Natural killer cell treated with Interleukin-12 subunit alpha and Interleukin-12 subunit beta and Interleukin-15 and Interleukin-18, amount 100 ng/mL, for 72 hours (primary cell): ENCODE results near the gene PDGFRB. TPM values are rescaled to one million over a fixed set of nuclear protein-coding genes. Genes with fewer than 3 reads are reported as not detected.
A peak's percentile ranks its signal among the peaks of the same experiment; 100 is the strongest.

Experiments used
- ATAC-seq, 2 donors: fragments of 150-1000 bp; cut with Tn5 transposase in 1 of 2; sonication (Bioruptor Pico), chemical (Tn5 transposase) in 1 of 2; 2 replicates each; pipeline ENCODE4 v1.10.0; 2021
- DNase-seq: peaks from one replicate; pipeline ENCODE4 v3.0.0; 2022; ENCODE audit warnings: low spot score
- H3K27ac Mint-ChIP-seq, 2 donors: 1 replicate in 1 of 2; 2 replicates in 1 of 2; pipeline ENCODE4 v1.8.0; 2022; ENCODE audit warnings: mixed read lengths in 2 of 2, mild to moderate bottlenecking in 1 of 2, moderate library complexity in 1 of 2
- H3K27me3 Mint-ChIP-seq, 2 donors: 1 replicate in 1 of 2; 2 replicates in 1 of 2; pipeline ENCODE4 v1.8.0; 2022; ENCODE audit warnings: mixed read lengths in 2 of 2
- H3K36me3 Mint-ChIP-seq: one replicate; pipeline ENCODE4 v1.8.0; 2022; ENCODE audit warnings: mixed read lengths
- H3K4me1 Mint-ChIP-seq, 2 donors: 1 replicate in 1 of 2; 2 replicates in 1 of 2; pipeline ENCODE4 v1.8.0; 2022; ENCODE audit warnings: low read depth in 2 of 2, mixed read lengths in 2 of 2, mild to moderate bottlenecking in 1 of 2
- H3K4me3 Mint-ChIP-seq: one replicate; pipeline ENCODE4 v1.8.0; 2022; ENCODE audit warnings: mixed read lengths
- H3K9me3 Mint-ChIP-seq: 2 replicates; pipeline ENCODE4 v1.8.0; 2022; ENCODE audit warnings: mixed read lengths
- total RNA-seq, 2 donors: library from RNA; stranded (reverse); gene quantifications; one replicate each; pipeline ENCODE4 v1.2.3, GENCODE V29; 2022

PDGFRB gene
- total RNA-seq, 2 donors from 2014 or later: 4.4 to 9.0 TPM

GRCh38 chr5:150111122-150111521 is 44.5 kb downstream of the PDGFRB start:
- Mint-ChIP-seq H3K4me3 (no peak overlapping the region), H3K27me3 (peaks cover 7 to 14% of the 10 kb centered on the region in 2 donors), H3K36me3 (no peaks in the 10 kb centered on the region), H3K27ac (no peak overlapping the region), H3K4me1 (peaks cover 4 to 18% of the 10 kb centered on the region in 2 donors), H3K9me3 (no peaks in the 10 kb centered on the region)
- DNase-seq (no peak), ATAC-seq (no peak)

- ATAC-seq: no peak
- H3K4me3 Mint-ChIP-seq: no peak overlapping the region
- H3K27me3 Mint-ChIP-seq: peaks cover 7 to 14% of the 10 kb centered on the region in 2 donors
- H3K9me3 Mint-ChIP-seq: no peaks in the 10 kb centered on the region
- no peak overlapping the region for H3K27ac Mint-ChIP-seq
- no peaks in the 10 kb centered on the region for H3K36me3 Mint-ChIP-seq
- no peak for DNase-seq
- H3K4me1 Mint-ChIP-seq: peaks cover 4 to 18% of the 10 kb centered on the region in 2 donors
These were observed 45.7 kb downstream of the PDGFRB start for GRCh38 chr5:150109921-150110320.

- no peaks in the 10 kb centered on the region for H3K36me3 Mint-ChIP-seq
- H3K4me3 Mint-ChIP-seq: no peak overlapping the region
- ATAC-seq: no peak
- H3K9me3 Mint-ChIP-seq: no peaks in the 10 kb centered on the region
- no peak for DNase-seq
- H3K4me1 Mint-ChIP-seq: peaks cover 4 to 18% of the 10 kb centered on the region in 2 donors
- peaks cover 7 to 14% of the 10 kb centered on the region in 2 donors for H3K27me3 Mint-ChIP-seq
- no peak overlapping the region for H3K27ac Mint-ChIP-seq
These were observed 46.7 kb downstream of the PDGFRB start for GRCh38 chr5:150108711-150109514.

- Mint-ChIP-seq H3K36me3 (no peaks in the 10 kb centered on the region), H3K27ac (no peak overlapping the region), H3K9me3 (no peaks in the 10 kb centered on the region), H3K4me3 (no peak overlapping the region), H3K4me1 (peaks cover under 1 to 13% of the 10 kb centered on the region in 2 donors), H3K27me3 (peaks cover 7 to 14% of the 10 kb centered on the region in 2 donors)
- DNase-seq (no peak), ATAC-seq (no peak)
These were observed 47.7 kb downstream of the PDGFRB start for GRCh38 chr5:150107909-150108447.

GRCh38 chr5:150106674-150107426 is 48.8 kb downstream of the PDGFRB start:
- H3K27me3 Mint-ChIP-seq: peaks cover 7 to 11% of the 10 kb centered on the region in 2 donors
- no peak overlapping the region for H3K27ac Mint-ChIP-seq
- H3K36me3 Mint-ChIP-seq: no peaks in the 10 kb centered on the region
- H3K4me1 Mint-ChIP-seq: peaks cover 0 to 7% of the 10 kb centered on the region in 2 donors
- DNase-seq: no peak
- H3K9me3 Mint-ChIP-seq: no peaks in the 10 kb centered on the region
- no peak overlapping the region for H3K4me3 Mint-ChIP-seq
- no peak for ATAC-seq

- ATAC-seq (no peak), DNase-seq (no peak)
- peaks cover 0 to 6% of the 10 kb centered on the region in 2 donors for H3K4me1 Mint-ChIP-seq
- H3K27ac Mint-ChIP-seq: no peak overlapping the region
- peaks cover 9% of the 10 kb centered on the region in 2 donors for H3K27me3 Mint-ChIP-seq
- no peaks in the 10 kb centered on the region for H3K9me3 Mint-ChIP-seq
- H3K36me3 Mint-ChIP-seq: no peaks in the 10 kb centered on the region
- H3K4me3 Mint-ChIP-seq: no peak overlapping the region
These were observed 49.6 kb downstream of the PDGFRB start for GRCh38 chr5:150105928-150106615.

- no peaks in the 10 kb centered on the region for H3K36me3 Mint-ChIP-seq
- ATAC-seq (no peak), DNase-seq (no peak)
- no peak overlapping the region for H3K27ac Mint-ChIP-seq
- peaks cover 0 to 11% of the 10 kb centered on the region in 2 donors for H3K27me3 Mint-ChIP-seq
- H3K9me3 Mint-ChIP-seq: no peaks in the 10 kb centered on the region
- no peak overlapping the region for H3K4me3 Mint-ChIP-seq
- H3K4me1 Mint-ChIP-seq: peaks cover 0 to 6% of the 10 kb centered on the region in 2 donors
These were observed 51.1 kb downstream of the PDGFRB start for GRCh38 chr5:150104550-150104870.

GRCh38 chr5:150103678-150104549 is 51.7 kb downstream of the PDGFRB start:
- H3K4me1 Mint-ChIP-seq: peaks cover 0 to 6% of the 10 kb centered on the region in 2 donors
- H3K27me3 Mint-ChIP-seq: peaks cover 0 to 13% of the 10 kb centered on the region in 2 donors
- H3K36me3 Mint-ChIP-seq: no peaks in the 10 kb centered on the region
- ATAC-seq (no peak), DNase-seq (no peak)
- H3K9me3 Mint-ChIP-seq: no peaks in the 10 kb centered on the region
- no peak overlapping the region for H3K4me3 Mint-ChIP-seq
- no peak overlapping the region for H3K27ac Mint-ChIP-seq

- peaks cover 10 to 11% of the 10 kb centered on the region in 2 donors for H3K27me3 Mint-ChIP-seq
- ATAC-seq (no peak), DNase-seq (no peak)
- no peak overlapping the region for H3K4me3 Mint-ChIP-seq
- no peaks in the 10 kb centered on the region for H3K36me3 Mint-ChIP-seq
- no peak overlapping the region for H3K27ac Mint-ChIP-seq
- H3K9me3 Mint-ChIP-seq: no peaks in the 10 kb centered on the region
- H3K4me1 Mint-ChIP-seq: no peaks in the 10 kb centered on the region
These were observed 54.6 kb downstream of the PDGFRB start for GRCh38 chr5:150101023-150101422.

- Mint-ChIP-seq H3K27me3 (peaks cover 19 to 32% of the 10 kb centered on the region in 2 donors), H3K36me3 (no peaks in the 10 kb centered on the region), H3K4me3 (no peak overlapping the region), H3K4me1 (peaks cover 2 to 3% of the 10 kb centered on the region in 2 donors), H3K27ac (no peak overlapping the region), H3K9me3 (no peaks in the 10 kb centered on the region)
- no peak for ATAC-seq
- no peak for DNase-seq
These were observed 58.5 kb downstream of the PDGFRB start for GRCh38 chr5:150097152-150097551.

- H3K27ac Mint-ChIP-seq: no peak overlapping the region
- H3K4me3 Mint-ChIP-seq: no peak overlapping the region
- H3K4me1 Mint-ChIP-seq: peaks cover 4 to 9% of the 10 kb centered on the region in 2 donors
- no peaks in the 10 kb centered on the region for H3K36me3 Mint-ChIP-seq
- ATAC-seq (no peak), DNase-seq (no peak)
- H3K27me3 Mint-ChIP-seq: peaks cover 39 to 50% of the 10 kb centered on the region in 2 donors
- H3K9me3 Mint-ChIP-seq: no peaks in the 10 kb centered on the region
These were observed 63.4 kb downstream of the PDGFRB start for GRCh38 chr5:150092159-150092787.

GRCh38 chr5:150085950-150086715 is 69.5 kb downstream of the PDGFRB start, which contains the start of gene CSF1R:
Gene CSF1R, minus strand, starts transcription at chr5:150086554. Its CDS starts 127 bp downstream, at chr5:150086427.
- no peaks in the 10 kb centered on the region for H3K9me3 Mint-ChIP-seq
- no peak within 1 kb of the TSS for H3K27ac Mint-ChIP-seq
- DNase-seq: no peak
- H3K36me3 Mint-ChIP-seq: no peaks in the 10 kb centered on the region
- H3K27me3 Mint-ChIP-seq: peaks cover 43 to 44% of the 10 kb centered on the region in 2 donors
- no peak within 1 kb of the TSS for H3K4me3 Mint-ChIP-seq
- peak in 1 of 2 donors; percentile 36 for ATAC-seq
- peaks cover 7 to 14% of the 10 kb centered on the region in 2 donors for H3K4me1 Mint-ChIP-seq
